Fibroblast of villous mesenchyme (primary cell): Measurements from ENCODE around the gene PCED1B. TPM values are rescaled to one million over a fixed set of nuclear protein-coding genes. Genes with fewer than 3 reads are reported as not detected.
"Not testable (repeated sequence)": the region's sequence is repeated elsewhere in the genome, so short reads cannot be mapped to it uniquely, and the experiment has no call there.

ENCODE experiments used
- DNase-seq: peaks from one replicate; pipeline ENCODE4 v3.0.0-alpha.2; 2010; ENCODE audit warnings: low read depth
- H3K4me3 ChIP-seq: 2 replicates; pipeline ENCODE4 v1.5.1; 2011; ENCODE audit warnings: low read depth, mild to moderate bottlenecking, low read length
- total RNA-seq: library from RNA; depleted of rRNA; stranded (reverse); fragments of >200 nt; gene quantifications from 2 replicates; pipeline ENCODE4 v1.2.3, GENCODE V29; 2012
- TF ChIP-seq, protein P1 (sequence below): IDR thresholded peaks from 2 replicates; pipeline ENCODE4 v1.5.1; 2012; ENCODE audit warnings: low read depth, mild to moderate bottlenecking, low read length; ENCODE audit not compliant: insufficient read depth

PCED1B gene
- total RNA-seq, 1 donor = 1.7 TPM

GRCh38 chr12:47276253-47276620 lies 196.8 kb downstream of the PCED1B start:
- H3K4me3 ChIP-seq = no peak overlapping the region
- TF ChIP-seq, protein P1, sequence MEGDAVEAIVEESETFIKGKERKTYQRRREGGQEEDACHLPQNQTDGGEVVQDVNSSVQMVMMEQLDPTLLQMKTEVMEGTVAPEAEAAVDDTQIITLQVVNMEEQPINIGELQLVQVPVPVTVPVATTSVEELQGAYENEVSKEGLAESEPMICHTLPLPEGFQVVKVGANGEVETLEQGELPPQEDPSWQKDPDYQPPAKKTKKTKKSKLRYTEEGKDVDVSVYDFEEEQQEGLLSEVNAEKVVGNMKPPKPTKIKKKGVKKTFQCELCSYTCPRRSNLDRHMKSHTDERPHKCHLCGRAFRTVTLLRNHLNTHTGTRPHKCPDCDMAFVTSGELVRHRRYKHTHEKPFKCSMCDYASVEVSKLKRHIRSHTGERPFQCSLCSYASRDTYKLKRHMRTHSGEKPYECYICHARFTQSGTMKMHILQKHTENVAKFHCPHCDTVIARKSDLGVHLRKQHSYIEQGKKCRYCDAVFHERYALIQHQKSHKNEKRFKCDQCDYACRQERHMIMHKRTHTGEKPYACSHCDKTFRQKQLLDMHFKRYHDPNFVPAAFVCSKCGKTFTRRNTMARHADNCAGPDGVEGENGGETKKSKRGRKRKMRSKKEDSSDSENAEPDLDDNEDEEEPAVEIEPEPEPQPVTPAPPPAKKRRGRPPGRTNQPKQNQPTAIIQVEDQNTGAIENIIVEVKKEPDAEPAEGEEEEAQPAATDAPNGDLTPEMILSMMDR = no peak
- DNase-seq = no peak

DNA sequence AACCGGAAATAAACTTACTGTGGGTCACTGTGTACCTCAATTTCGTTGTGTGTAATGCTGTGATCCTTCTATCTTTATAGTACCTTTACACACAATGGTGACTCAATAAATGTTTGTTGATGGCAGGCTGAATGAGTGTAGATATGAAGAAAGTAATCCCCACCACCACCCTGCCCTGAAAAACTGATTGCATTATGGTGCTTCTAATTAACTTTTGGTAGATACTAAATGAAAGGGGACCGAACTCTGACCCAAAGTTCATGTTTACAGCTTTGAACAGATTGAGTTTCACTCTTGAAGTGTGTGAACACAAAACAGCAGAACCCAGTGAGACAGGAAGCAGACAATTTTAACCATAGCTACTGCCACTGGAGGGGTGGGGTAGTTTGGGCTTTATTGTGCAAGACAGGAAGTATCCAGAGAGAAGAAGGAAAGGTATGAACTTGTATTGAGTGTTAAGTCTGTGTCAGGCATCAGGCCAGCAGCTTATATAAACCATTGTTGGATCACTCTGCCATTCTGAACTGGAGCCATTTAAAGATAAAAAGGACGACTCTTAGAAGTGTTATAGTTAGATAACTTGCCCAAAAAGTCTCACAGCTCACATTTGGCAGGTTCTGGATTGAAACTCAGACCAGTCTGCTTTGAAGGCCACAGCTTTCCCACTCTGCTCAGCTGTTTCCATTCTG lies 197.3 kb downstream of the PCED1B start:
- TF ChIP-seq, protein P1 = no peak
- no peak overlapping the region for H3K4me3 ChIP-seq
- DNase-seq = peak; percentile 88

DNA sequence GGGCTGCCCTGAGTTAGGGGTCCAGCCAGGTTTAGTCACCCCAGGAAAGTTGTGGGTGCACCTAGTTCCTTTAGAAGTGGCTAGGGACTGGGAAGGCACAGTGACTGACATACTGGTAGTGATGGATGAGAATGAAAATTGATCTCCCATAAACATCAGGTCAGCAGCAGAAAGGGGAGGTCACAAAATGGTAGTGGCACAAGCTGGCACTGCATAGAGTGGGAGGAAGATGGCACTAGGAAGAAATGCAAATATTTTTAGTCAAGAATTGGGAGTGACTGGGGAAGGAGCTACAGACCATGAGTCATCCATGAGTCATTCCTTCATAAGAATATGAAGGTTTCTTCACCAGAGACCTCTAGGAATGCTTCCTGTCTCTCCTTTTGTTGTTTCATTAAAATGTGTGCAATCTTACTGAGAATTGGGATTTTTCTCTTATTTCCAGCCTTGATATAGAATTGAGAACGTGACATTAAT lies 198.6 kb downstream of the PCED1B start:
- TF ChIP-seq, protein P1 = no peak
- peak; percentile 88 for DNase-seq
- H3K4me3 ChIP-seq = no peak overlapping the region

- DNase-seq, H3K4me3 ChIP-seq: not testable (repeated sequence)
Measured at GRCh38 chr12:47279758-47280157, 200.3 kb downstream of the PCED1B start.

DNA sequence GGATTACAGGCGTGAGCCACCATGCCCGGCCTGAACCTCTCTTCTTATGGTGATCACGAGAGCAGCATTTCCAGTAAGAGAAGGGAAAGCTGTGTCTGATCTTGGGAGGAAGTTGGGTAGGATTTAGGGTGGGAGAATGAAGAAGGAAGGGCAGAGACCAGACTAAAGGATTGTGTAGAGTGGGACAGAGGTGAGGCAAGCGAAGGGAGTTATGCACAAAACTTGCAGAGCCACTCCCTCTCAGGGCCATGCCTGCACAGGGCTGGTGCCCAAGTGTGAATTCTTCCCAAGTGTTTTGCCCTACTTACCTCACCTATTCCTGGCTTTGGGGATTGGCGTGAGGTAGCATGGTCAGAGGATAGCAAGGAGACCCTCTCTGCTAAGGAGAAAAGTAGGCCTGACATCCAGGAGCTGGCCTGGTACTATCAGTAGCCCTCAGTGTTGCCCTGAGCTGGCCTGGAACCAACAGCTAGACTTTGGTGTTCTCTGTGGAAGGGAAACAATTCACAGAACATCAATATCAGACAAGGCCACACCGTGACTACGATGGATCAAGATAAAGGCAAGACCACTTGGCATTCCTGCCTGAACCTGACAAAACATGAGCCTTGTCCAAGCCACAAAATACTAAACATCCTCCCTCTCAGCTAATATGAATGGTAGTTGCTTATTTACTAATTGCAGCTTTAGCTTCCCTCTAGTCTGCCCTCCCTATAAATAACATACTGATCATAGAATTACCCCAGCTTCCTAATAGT lies 201.3 kb downstream of the PCED1B start:
- TF ChIP-seq, protein P1 = no peak
- DNase-seq = no peak
- no peak overlapping the region for H3K4me3 ChIP-seq

- TF ChIP-seq, protein P1 = no peak
- DNase-seq = no peak
- no peak overlapping the region for H3K4me3 ChIP-seq
Measured at GRCh38 chr12:47281667-47282171, 202.3 kb downstream of the PCED1B start.

GRCh38 chr12:47282206-47282605 lies 202.8 kb downstream of the PCED1B start:
- peak; percentile 80 for DNase-seq
- H3K4me3 ChIP-seq = no peak overlapping the region
- TF ChIP-seq, protein P1 = no peak
